ENCODE measurements around the gene DOP1A.

DNA sequence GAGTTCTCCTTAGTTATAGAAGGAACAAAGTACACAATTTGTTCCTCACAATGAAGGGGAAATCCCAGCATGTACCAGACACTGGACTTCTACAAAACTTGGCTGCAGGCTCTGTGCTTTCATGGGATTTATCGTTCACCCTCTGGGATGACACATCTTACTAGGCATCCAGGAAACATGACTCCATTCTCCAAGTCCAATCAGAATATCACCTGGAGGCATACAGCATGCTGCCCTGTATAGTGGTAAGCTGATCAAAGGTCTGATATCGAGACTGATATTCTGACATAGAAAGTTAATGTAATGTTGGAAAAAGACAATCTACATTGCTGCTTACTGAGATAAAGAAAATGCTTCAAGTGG, 132.4 kb downstream of the DOP1A start:
- no peak for TF ChIP-seq REST (IDR thresholded peaks at IDR 0.05; ENCODE audit: low read depth)
- TF ChIP-seq EP300 (IDR thresholded peaks at IDR 0.05; ENCODE audit: borderline replicate concordance), result no peak
- TF ChIP-seq CEBPB (IDR thresholded peaks at IDR 0.05), result no peak
- TF ChIP-seq TCF12 (IDR thresholded peaks at IDR 0.05; ENCODE audit: low read depth), result no peak
- TF ChIP-seq ZBTB7A (IDR thresholded peaks at IDR 0.05; ENCODE audit: low read depth), result no peak
- no peak for TF ChIP-seq YY1 (IDR thresholded peaks at IDR 0.05; ENCODE audit: low read depth)
- TF ChIP-seq TEAD4 (IDR thresholded peaks at IDR 0.05), result no peak
- TF ChIP-seq TAF1 (IDR thresholded peaks at IDR 0.05; ENCODE audit: low read depth), result no peak
- TF ChIP-seq RAD21 (IDR thresholded peaks at IDR 0.05; ENCODE audit: low read depth), result no peak
- TF ChIP-seq, protein P1, sequence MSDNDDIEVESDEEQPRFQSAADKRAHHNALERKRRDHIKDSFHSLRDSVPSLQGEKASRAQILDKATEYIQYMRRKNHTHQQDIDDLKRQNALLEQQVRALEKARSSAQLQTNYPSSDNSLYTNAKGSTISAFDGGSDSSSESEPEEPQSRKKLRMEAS (IDR thresholded peaks at IDR 0.05), result no peak
- TF ChIP-seq CREB1 (IDR thresholded peaks at IDR 0.05; ENCODE audit: low read depth), result no peak
- no peak for TF ChIP-seq EGR1 (IDR thresholded peaks at IDR 0.05)
- TF ChIP-seq NFIC (IDR thresholded peaks at IDR 0.05), result no peak
- TF ChIP-seq FOXM1 (IDR thresholded peaks at IDR 0.05; ENCODE audit: borderline replicate concordance, low read depth), result no peak
